Left lung (tissue), 10 donors: Measurements from ENCODE around the gene PRR33. TPM values are rescaled to one million over a fixed set of nuclear protein-coding genes. Genes with fewer than 3 reads are reported as not detected.

Experiments used
- ATAC-seq: fragments of 200-7000 bp; cut with Tn5 transposase; one replicate; pipeline ENCODE4 v1.9.1; 2020; ENCODE audit warnings: moderate library complexity
- DNase-seq, 4 donors: peaks; one replicate each; pipeline ENCODE4 v3.0.0-alpha.2; 2013 to 2020
- H3K27ac ChIP-seq, 2 donors: fragments of 200-600 bp; sonication (generic) in 1 of 2; one replicate each; pipeline versions ENCODE4 v1.5.0 to v1.8.0; 2020 to 2021
- H3K27me3 ChIP-seq, 2 donors: fragments of 200-600 bp; sonication (generic) in 1 of 2; one replicate each; pipeline versions ENCODE4 v1.5.0 to v1.8.0; 2020 to 2021
- H3K36me3 ChIP-seq, 2 donors: fragments of 200-600 bp; sonication (generic) in 1 of 2; one replicate each; pipeline versions ENCODE4 v1.5.0 to v1.8.0; 2020 to 2021
- H3K4me1 ChIP-seq, 2 donors: fragments of 200-600 bp; one replicate each; pipeline ENCODE4 v1.8.0; 2021
- H3K4me3 ChIP-seq, 2 donors: fragments of 200-600 bp; sonication (generic) in 1 of 2; one replicate each; pipeline versions ENCODE4 v1.5.0 to v1.8.0; 2020 to 2021; ENCODE audit warnings: mild to moderate bottlenecking in 1 of 2
- H3K9me3 ChIP-seq, 2 donors: fragments of 200-600 bp; sonication (generic) in 1 of 2; one replicate each; pipeline versions ENCODE4 v1.5.0 to v1.8.0; 2020 to 2021
- intact Hi-C, 2 donors: fragments of 100-400 bp; cut with DNase I; formaldehyde crosslinking; loops; one replicate each; pipeline versions ENCODE4 v1.11.2 to v1.14.2; 2022
- polyA plus RNA-seq, 6 donors: library from polyadenylated mRNA; unstranded; fragments of 120-200 nt; gene quantifications; one replicate each; pipeline ENCODE4 v1.2.1, GENCODE V29; 2013; ENCODE audit not compliant: insufficient read length in 6 of 6
- total RNA-seq, 2 donors: library from RNA; stranded (reverse); fragmentation: NEBNext Ultra II Directional; extraction: Animal tissue kit (Norgen Biotek cat#: 25700); gene quantifications; one replicate each; pipeline ENCODE4 v1.2.1, GENCODE V29; 2021
- TF ChIP-seq, protein P1 (sequence below), 2 donors: fragments of 200-600 bp; sonication (generic) in 1 of 2; IDR thresholded peaks; one replicate each; pipeline versions ENCODE4 v1.5.0 to v1.8.0; 2021; ENCODE audit warnings: antibody characterized with exemption in 2 of 2
- donor health status: DM: no; HTN: yes; CAD: no.
- donor health status: DM: no; HTN: no; CAD: no.

PRR33 gene
- total and polyA plus RNA-seq, 8 donors: 0.05 to 0.15 (median 0.11) TPM; not detected in 2

DNA sequence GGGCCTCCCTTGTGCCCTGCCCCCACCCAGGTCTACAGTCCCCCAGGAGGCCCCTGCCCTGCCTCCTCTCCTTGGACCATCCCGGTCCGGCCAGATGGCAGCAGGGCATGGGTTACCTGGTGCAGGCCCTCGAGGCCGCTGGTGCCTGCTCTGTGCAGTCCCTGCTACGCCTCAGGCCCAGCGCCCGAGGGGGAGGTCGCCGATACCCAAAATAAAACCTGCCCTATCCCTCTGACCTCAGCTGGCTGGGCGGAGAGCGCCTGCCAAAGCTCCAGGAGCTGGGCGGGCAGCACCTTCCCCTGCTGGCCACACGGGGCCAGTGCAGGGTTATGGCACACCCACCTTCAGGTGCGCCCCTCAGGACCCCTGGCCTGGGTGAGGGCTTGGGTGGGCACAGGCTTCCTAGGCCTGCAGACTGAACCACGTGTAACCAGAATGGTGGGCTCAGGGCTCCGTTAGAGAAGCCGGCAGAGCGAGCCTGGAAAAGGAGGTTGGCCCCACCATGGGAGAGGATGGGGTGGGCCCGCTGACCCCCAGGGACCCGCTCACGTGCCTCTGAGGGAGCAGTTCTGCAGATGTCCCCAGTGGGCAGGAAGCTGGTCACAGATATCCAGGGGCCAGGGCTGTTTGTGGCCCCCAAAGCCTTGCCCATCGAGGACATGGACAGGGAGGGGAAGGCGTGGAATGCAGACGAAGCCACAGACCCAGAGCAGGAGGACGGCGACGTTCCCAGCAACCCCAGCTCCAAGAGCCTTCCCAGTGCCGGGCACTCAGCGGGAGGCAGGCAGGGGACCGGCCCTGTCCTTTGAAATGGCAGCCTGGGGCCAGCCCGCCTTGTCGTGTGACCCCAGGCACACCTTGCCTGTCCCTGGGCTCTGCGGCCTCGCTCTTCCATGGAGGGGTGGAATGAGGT, 26.1 kb upstream of the PRR33 start:
- ATAC-seq: peak; percentile 8
- Histone ChIP-seq H3K36me3 (no peaks in the 10 kb centered on the region), H3K4me1 (no peaks in the 10 kb centered on the region), H3K27me3 (peaks cover 0 to 16% of the 10 kb centered on the region in 2 donors), H3K9me3 (no peaks in the 10 kb centered on the region), H3K27ac (no peak overlapping the region), H3K4me3 (no peak overlapping the region)
- intact Hi-C loops: no loop called here
- TF ChIP-seq, protein P1, sequence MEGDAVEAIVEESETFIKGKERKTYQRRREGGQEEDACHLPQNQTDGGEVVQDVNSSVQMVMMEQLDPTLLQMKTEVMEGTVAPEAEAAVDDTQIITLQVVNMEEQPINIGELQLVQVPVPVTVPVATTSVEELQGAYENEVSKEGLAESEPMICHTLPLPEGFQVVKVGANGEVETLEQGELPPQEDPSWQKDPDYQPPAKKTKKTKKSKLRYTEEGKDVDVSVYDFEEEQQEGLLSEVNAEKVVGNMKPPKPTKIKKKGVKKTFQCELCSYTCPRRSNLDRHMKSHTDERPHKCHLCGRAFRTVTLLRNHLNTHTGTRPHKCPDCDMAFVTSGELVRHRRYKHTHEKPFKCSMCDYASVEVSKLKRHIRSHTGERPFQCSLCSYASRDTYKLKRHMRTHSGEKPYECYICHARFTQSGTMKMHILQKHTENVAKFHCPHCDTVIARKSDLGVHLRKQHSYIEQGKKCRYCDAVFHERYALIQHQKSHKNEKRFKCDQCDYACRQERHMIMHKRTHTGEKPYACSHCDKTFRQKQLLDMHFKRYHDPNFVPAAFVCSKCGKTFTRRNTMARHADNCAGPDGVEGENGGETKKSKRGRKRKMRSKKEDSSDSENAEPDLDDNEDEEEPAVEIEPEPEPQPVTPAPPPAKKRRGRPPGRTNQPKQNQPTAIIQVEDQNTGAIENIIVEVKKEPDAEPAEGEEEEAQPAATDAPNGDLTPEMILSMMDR (IDR thresholded peaks at IDR 0.05): peak in 1 of 2 donors; percentile 24
- peak in 2 of 4 donors; percentile 28 to 79 for DNase-seq

DNA sequence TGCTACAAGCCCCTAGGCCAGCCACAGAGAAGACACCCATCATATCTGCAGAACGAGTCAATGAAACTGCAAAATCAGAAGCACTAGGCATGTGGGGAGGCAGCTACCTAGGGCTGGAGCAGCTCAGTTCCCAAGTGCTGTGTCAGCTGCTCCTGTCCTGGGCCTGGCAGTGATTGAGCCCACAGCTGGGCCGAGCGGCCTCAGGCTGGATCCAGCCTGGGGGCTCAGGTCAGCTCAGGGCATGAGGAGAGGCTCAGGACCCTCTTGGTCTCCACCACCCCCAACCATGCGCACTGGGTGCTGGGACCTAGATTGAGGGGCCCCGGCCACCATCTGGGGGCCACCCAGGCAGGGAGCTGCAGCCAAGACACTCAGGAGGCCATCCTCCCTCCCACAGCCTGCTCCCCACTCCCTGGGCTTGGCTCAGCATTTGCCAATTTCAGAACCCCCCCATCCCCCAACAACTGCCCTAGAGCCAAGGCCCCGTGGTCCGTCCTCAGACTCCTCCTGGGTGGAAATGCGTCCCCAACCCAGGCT, 25.4 kb upstream of the PRR33 start:
- intact Hi-C loops: loop anchor here in 1 of 2 donors (1.0 kb wide), 1 partner anchor 24 kb away; no protein-coding TSS in a partner anchor
- DNase-seq (peak in 3 of 4 donors; percentile 29 to 59 (median 58)), ATAC-seq (no peak)
- H3K4me1 ChIP-seq: no peaks in the 10 kb centered on the region
- H3K9me3 ChIP-seq: no peaks in the 10 kb centered on the region
- TF ChIP-seq, protein P1 (IDR thresholded peaks at IDR 0.05): no peak
- peaks cover 0 to 12% of the 10 kb centered on the region in 2 donors for H3K27me3 ChIP-seq
- H3K27ac ChIP-seq: no peak overlapping the region
- no peaks in the 10 kb centered on the region for H3K36me3 ChIP-seq
- H3K4me3 ChIP-seq: no peak overlapping the region

DNA sequence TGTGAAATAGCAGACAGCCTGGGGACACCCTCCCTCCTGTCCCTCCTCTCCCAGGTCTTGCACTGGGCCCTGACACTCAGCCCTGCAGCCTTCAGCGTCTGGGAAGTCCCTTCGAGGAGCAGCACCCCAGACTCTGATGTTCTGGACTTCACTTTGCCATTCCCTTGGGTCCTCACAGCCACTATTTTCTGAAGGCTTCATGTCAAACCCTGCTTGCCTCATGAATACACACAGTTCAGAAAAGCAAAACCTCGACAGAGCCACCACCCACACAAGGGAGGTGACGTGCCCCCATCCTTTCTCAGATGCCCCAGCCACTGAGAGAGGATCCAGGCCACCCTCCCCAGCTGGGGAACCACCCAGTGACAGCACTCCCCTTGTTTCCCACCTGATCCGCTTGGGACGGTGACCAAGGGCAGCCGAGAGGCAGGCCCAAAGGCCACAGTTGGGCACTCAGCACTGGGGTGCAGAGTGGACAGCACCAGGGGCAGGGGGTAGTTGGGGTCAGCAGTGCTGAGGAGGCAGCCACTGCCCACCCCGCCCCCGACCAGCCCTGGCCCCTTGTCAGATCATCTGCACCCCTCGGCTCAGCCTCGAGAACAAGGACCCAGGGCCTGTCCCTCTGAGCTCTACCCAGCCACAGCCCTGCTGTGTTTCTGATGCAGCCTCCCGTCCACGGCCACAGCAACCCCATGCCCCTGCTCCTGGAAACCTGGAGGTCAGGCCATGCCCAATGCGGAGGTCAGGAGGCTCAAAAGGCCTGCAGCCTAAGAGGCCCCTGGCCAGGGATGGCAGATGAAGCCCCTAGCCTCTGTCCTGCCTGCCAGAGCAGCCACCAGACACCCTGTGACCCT, 24.7 kb upstream of the PRR33 start:
- H3K4me1 ChIP-seq: no peaks in the 10 kb centered on the region
- no peaks in the 10 kb centered on the region for H3K36me3 ChIP-seq
- H3K27ac ChIP-seq: no peak overlapping the region
- peaks cover 0 to 10% of the 10 kb centered on the region in 2 donors for H3K27me3 ChIP-seq
- no peak overlapping the region for H3K4me3 ChIP-seq
- intact Hi-C loops: loop anchor here in 1 of 2 donors (1.0 kb wide), 1 partner anchor 23 kb away; no protein-coding TSS in a partner anchor
- H3K9me3 ChIP-seq: no peaks in the 10 kb centered on the region
- DNase-seq (peak in 2 of 4 donors; percentile 15 to 74), ATAC-seq (no peak)
- TF ChIP-seq, protein P1 (IDR thresholded peaks at IDR 0.05): no peak

DNA sequence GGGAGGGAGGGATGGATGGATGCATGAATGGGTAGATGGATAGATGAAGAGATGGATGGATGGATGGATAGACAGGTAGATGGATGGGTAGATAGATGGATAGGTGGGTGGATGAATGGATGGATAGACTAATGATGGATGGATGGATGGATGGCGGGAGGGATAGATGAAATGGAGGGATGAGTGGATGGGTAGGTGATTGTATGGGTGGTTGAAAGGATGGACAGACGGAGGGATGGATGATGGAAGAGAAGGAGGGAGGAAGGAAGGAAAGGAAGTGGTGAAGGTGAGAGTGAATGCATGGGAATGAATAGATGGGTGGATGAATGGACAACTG, 24.1 kb upstream of the PRR33 start:
- Histone ChIP-seq H3K4me3 (no peak overlapping the region), H3K36me3 (no peaks in the 10 kb centered on the region), H3K9me3 (no peaks in the 10 kb centered on the region), H3K27ac (no peak overlapping the region), H3K4me1 (no peaks in the 10 kb centered on the region), H3K27me3 (peaks cover 0 to 10% of the 10 kb centered on the region in 2 donors)
- intact Hi-C loops: loop anchor here in 1 of 2 donors (1.0 kb wide), 1 partner anchor 22 kb away; no protein-coding TSS in a partner anchor
- no peak for ATAC-seq
- TF ChIP-seq, protein P1 (IDR thresholded peaks at IDR 0.05): no peak
- DNase-seq: no peak
